Duodenal mucosa (tissue), 2 donors: ENCODE results near the gene PRLR.
"Not testable (repeated sequence)": the region's sequence is repeated elsewhere in the genome, so short reads cannot be mapped to it uniquely, and the experiment has no call there.

ENCODE experiments used
- H3K27ac ChIP-seq: one replicate; pipeline ENCODE4 v1.7.0; 2013; ENCODE audit warnings: low read depth, low read length
- H3K27me3 ChIP-seq, 2 donors: one replicate each; pipeline ENCODE4 v1.7.0; 2013; ENCODE audit warnings: low read length in 2 of 2, control low read depth in 1 of 2; ENCODE audit not compliant: insufficient read depth in 2 of 2, control insufficient read depth in 1 of 2
- H3K36me3 ChIP-seq, 2 donors: one replicate each; pipeline ENCODE4 v1.7.0; 2013; ENCODE audit warnings: low read length in 2 of 2, control low read depth in 1 of 2; ENCODE audit not compliant: insufficient read depth in 2 of 2, control insufficient read depth in 1 of 2
- H3K4me1 ChIP-seq, 2 donors: one replicate each; pipeline ENCODE4 v1.7.0; 2013; ENCODE audit warnings: low read length in 2 of 2, control low read depth in 1 of 2; ENCODE audit not compliant: insufficient read depth in 2 of 2, control insufficient read depth in 1 of 2
- H3K4me3 ChIP-seq, 2 donors: one replicate each; pipeline ENCODE4 v1.7.0; 2013; ENCODE audit warnings: low read length in 2 of 2, low read depth in 1 of 2
- H3K9ac ChIP-seq, 2 donors: one replicate each; pipeline ENCODE4 v1.7.0; 2013; ENCODE audit warnings: low read length in 2 of 2, low read depth in 1 of 2
- H3K9me3 ChIP-seq, 2 donors: one replicate each; pipeline ENCODE4 v1.7.0; 2013; ENCODE audit warnings: low read length in 2 of 2, control low read depth in 1 of 2; ENCODE audit not compliant: control insufficient read depth in 1 of 2

PRLR gene

DNA sequence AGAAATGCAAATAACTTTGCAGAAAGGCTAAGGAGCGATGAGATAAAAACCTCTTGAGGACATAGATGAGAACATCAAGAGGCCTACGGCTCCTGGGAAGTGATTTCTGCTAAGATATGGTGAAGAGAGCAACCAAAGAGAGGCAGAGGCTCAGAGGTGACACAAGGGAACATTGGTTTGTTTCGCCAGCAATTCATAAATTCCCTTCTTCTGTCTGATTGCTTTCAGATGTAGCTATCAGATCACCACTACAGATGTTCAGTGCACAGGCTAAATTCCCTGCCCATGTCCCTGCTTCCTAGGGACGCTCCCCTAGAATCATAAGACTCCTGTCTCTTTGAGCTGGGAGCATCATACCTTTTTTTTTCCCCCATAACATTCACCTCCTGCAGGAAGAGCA lies 193.8 kb downstream of the PRLR start:
- H3K4me1 ChIP-seq: no peaks in the 10 kb centered on the region
- H3K9me3 ChIP-seq: no peaks in the 10 kb centered on the region
- no peak overlapping the region for H3K27ac ChIP-seq
- no peak overlapping the region for H3K4me3 ChIP-seq
- H3K27me3 ChIP-seq: peaks cover 0 to 4% of the 10 kb centered on the region in 2 donors
- no peaks in the 10 kb centered on the region for H3K36me3 ChIP-seq
- no peak overlapping the region for H3K9ac ChIP-seq

DNA sequence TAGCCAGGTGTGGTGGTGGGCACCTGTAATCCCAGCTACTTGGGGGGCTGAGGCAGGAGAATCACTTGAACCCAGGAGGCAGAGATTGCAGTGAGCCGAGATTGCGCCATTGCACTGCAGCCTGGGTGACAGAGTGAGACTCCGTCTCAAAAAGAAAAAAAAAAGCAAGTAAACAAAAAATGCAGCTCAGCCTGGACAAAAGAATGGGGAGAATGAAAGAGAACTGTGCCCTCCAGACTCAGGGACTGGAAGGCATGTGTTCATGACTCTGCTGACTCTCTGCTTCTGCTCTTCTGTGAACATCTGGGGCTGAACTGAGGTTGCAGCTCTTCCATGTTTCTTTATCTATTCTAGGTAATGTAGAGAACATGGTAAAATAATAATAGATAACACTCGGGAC lies 194.4 kb downstream of the PRLR start:
- not testable (repeated sequence) for H3K4me1 ChIP-seq, H3K27me3 ChIP-seq, H3K4me3 ChIP-seq, H3K36me3 ChIP-seq, H3K27ac ChIP-seq, H3K9me3 ChIP-seq, H3K9ac ChIP-seq

DNA sequence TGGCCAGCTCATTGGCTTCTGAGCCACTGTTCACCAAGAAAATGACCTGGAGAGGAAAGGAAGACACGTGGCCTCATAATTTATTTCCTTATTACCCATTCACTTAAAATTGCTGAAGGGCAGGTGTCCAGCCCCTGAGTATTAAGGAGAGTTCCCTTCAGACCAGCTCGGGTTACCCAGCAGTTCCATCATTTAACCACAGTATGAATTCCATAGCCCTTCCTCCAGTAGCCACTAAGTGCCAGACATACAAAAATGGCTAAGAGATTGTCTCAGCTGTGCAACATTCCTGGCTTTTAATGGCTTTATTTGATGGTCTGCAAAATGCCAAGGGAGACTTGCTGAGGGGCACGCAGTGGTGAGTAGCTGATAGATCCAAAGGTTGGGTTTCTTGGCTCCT lies 195.0 kb downstream of the PRLR start:
- no peak overlapping the region for H3K27ac ChIP-seq
- no peaks in the 10 kb centered on the region for H3K4me1 ChIP-seq
- no peak overlapping the region for H3K4me3 ChIP-seq
- H3K9me3 ChIP-seq: no peaks in the 10 kb centered on the region
- peaks cover 0 to 2% of the 10 kb centered on the region in 2 donors for H3K27me3 ChIP-seq
- no peaks in the 10 kb centered on the region for H3K36me3 ChIP-seq
- no peak overlapping the region for H3K9ac ChIP-seq

DNA sequence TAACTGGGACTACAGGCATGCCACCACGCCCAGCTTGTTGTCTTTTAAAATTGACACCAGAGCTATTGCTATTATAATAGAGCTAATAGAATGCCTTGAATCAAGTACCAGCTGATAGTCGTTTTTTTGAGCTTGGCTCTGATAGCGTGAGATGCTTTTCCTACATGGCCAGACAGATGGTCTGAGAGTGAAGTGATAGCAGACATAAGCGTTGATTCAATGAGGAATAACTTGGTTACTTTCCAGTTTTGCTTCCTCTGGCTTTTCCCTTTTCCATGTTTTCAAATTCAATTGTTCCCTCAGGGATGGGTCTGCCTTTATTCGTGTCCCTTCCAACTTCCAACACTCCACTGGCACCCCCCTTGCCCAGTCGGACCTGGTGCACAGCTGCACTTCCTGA lies 197.9 kb downstream of the PRLR start:
- Histone ChIP-seq H3K27me3 (no peaks in the 10 kb centered on the region), H3K27ac (no peak overlapping the region), H3K4me3 (no peak overlapping the region), H3K9ac (no peak overlapping the region), H3K4me1 (no peaks in the 10 kb centered on the region), H3K9me3 (no peaks in the 10 kb centered on the region), H3K36me3 (no peaks in the 10 kb centered on the region)

DNA sequence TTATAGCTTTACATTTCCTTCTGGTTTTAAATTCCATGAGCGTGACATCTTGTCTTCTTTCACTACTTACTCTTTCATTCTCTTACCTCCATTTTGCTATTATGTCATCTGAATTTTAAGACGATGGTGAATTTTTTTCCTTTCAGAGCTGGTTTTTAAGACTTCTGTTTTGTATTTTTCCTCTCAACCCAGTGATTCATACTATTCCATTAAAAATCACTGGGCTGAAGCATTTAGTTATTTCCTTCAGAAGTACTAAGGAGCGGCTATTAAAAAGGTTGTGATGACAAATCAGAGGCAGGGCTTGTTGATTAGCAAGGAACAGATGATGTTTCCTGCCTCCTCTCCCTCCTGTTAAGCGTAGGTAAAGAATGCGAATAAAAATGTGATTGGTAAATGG lies 199.0 kb downstream of the PRLR start:
- H3K27ac ChIP-seq: no peak overlapping the region

DNA sequence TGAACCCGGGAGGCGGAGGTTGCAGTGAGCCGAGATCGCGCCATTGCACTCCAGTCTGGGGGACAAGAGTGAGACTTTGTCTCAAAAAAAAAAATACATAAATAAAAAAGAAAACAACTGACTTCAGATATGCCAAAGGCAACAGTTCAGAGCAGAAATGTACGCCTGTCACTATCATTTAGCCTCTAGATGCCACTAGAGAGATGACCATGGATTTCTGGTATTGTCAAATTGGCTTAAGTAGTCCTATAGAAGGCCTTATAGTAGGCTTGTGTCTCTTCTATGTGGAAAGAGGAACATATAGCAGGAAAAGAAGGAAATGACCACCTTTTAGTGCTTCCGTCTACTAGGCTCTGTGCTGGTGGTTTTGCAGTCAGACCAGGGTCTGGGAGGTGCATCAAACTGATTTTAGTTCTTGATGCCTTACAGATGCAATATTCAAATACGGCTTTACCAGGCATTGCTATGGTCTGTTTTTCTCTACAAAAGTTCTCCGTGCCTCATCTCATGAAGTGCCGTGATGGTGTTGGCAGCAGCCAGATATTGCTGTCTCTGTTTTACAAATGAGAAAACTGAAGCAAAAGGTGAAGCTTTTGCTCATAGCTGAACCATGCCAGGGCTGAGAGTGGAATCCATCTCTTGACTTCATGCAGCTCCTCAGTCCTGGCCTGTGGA lies 199.7 kb downstream of the PRLR start:
- no peak overlapping the region for H3K4me3 ChIP-seq
- H3K27me3 ChIP-seq: no peaks in the 10 kb centered on the region
- H3K9me3 ChIP-seq: no peaks in the 10 kb centered on the region
- no peaks in the 10 kb centered on the region for H3K36me3 ChIP-seq
- no peak overlapping the region for H3K27ac ChIP-seq
- peaks cover 0 to 4% of the 10 kb centered on the region in 2 donors for H3K4me1 ChIP-seq
- no peak overlapping the region for H3K9ac ChIP-seq

More for the DNA sequence above, 199.0 kb downstream of the PRLR start:
- H3K27me3 ChIP-seq: no peaks in the 10 kb centered on the region
- no peaks in the 10 kb centered on the region for H3K9me3 ChIP-seq
- no peaks in the 10 kb centered on the region for H3K36me3 ChIP-seq
- peaks cover 0 to 4% of the 10 kb centered on the region in 2 donors for H3K4me1 ChIP-seq
- no peak overlapping the region for H3K9ac ChIP-seq
- no peak overlapping the region for H3K4me3 ChIP-seq

- no peak overlapping the region for H3K27ac ChIP-seq
- no peaks in the 10 kb centered on the region for H3K36me3 ChIP-seq
- no peaks in the 10 kb centered on the region for H3K9me3 ChIP-seq
- H3K27me3 ChIP-seq: no peaks in the 10 kb centered on the region
- H3K9ac ChIP-seq: no peak overlapping the region
- no peak overlapping the region for H3K4me3 ChIP-seq
- peaks cover 0 to 4% of the 10 kb centered on the region in 2 donors for H3K4me1 ChIP-seq
Observed at GRCh38 chr5:35029333-35029732, 201.0 kb downstream of the PRLR start.

- no peaks in the 10 kb centered on the region for H3K27me3 ChIP-seq
- H3K4me1 ChIP-seq: peaks cover 0 to 4% of the 10 kb centered on the region in 2 donors
- no peak overlapping the region for H3K27ac ChIP-seq
- no peaks in the 10 kb centered on the region for H3K9me3 ChIP-seq
- no peak overlapping the region for H3K9ac ChIP-seq
- no peak overlapping the region for H3K4me3 ChIP-seq
- H3K36me3 ChIP-seq: no peaks in the 10 kb centered on the region
Observed at GRCh38 chr5:35026941-35027340, 203.3 kb downstream of the PRLR start.

DNA sequence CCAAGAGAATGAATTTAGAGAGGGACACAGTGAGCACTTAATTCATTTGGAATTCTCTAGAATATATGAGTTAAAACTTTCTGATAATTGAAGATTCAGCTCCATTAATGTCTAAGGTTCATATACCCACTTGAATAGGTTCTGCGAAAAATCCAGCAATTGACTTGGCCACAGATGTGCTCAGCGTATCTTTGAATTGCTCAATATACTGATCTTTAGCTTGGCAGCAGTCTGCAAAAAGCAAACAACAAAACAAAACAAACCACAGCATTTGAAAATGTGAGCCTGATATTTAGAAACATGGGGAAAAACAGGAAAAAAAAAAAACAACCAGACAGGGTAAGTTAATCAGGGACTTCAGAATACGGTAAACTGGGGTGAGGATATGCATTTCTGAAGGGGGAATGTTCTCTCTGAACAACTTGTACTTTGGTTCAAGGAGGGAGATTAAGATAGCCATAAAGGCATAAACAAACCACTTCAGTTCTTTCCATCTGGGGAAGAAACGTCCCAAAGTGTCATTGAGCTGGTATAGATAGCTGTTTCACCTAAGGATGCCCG lies 203.9 kb downstream of the PRLR start:
- Histone ChIP-seq H3K9me3 (no peaks in the 10 kb centered on the region), H3K9ac (no peak overlapping the region), H3K4me1 (peaks cover 0 to 4% of the 10 kb centered on the region in 2 donors), H3K27ac (no peak overlapping the region), H3K27me3 (no peaks in the 10 kb centered on the region), H3K4me3 (no peak overlapping the region), H3K36me3 (no peaks in the 10 kb centered on the region)

GRCh38 chr5:35024911-35025510 lies 205.3 kb downstream of the PRLR start:
- no peaks in the 10 kb centered on the region for H3K9me3 ChIP-seq
- no peak overlapping the region for H3K4me3 ChIP-seq
- no peak overlapping the region for H3K9ac ChIP-seq
- H3K36me3 ChIP-seq: no peaks in the 10 kb centered on the region
- no peaks in the 10 kb centered on the region for H3K27me3 ChIP-seq
- no peak overlapping the region for H3K27ac ChIP-seq
- peaks cover 0 to 4% of the 10 kb centered on the region in 2 donors for H3K4me1 ChIP-seq
